Coronary artery (tissue), 2 donors: ENCODE measurements around the gene MAML3.

Experiments used
- DNase-seq: peaks from one replicate; pipeline ENCODE4 v3.0.0-alpha.2; 2017; ENCODE audit warnings: low spot score
- H3K27ac ChIP-seq, 2 donors: fragments of 200-600 bp; sonication (generic); one replicate each; pipeline ENCODE4 v1.5.1; 2016 to 2019
- H3K4me3 ChIP-seq: fragments of 200-600 bp; sonication (generic); 2 replicates; pipeline ENCODE4 v1.5.1; 2016; ENCODE audit warnings: mild to moderate bottlenecking, moderate library complexity
- CTCF ChIP-seq: fragments of 200-600 bp; sonication (generic); IDR thresholded peaks from one replicate; pipeline ENCODE4 v1.5.1; 2019; ENCODE audit warnings: antibody characterized with exemption

MAML3 gene

GRCh38 chr4:140049024-140049848, 104.7 kb downstream of the MAML3 start:
- TF ChIP-seq CTCF = no peak

DNA sequence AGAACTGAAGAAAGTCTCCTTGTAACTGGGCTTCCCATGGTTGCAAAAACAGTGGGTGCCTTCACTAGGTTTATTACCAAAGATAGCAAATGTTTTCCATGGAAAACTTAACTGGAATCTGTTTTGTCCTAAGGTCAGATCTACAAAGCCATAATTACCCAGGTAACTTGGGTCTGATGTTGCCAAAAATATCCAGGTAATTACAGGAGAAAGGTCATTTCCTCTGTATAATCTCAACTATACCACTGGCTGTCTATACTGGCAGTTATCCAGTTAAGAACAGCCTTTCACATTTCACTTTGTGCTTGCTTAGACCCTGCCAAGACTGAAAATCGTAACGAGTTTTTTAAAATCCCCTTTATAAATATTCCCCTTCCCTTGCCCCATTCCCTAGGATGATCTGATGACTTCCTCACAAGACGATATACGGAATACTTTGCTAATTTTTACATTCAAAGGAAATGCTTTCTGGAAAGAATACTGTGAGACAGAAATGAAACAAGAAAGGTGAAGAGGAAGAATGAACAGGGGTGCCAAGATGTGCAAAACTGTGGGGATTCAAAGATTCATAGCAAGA, 105.5 kb downstream of the MAML3 start:
- no peak for TF ChIP-seq CTCF
- Histone ChIP-seq H3K27ac (peak overlapping the region; percentile 65 to 66), H3K4me3 (peak overlapping the region; percentile 65)
- DNase-seq = no peak

More at GRCh38 chr4:140049024-140049848, 104.7 kb downstream of the MAML3 start:
- Histone ChIP-seq H3K27ac (peak overlapping the region; percentile 35 to 52), H3K4me3 (peak overlapping the region; percentile 65)
- DNase-seq = no peak

GRCh38 chr4:140047786-140048185, 106.2 kb downstream of the MAML3 start:
- peak overlapping the region; percentile 59 for H3K4me3 ChIP-seq
- no peak for TF ChIP-seq CTCF
- peak overlapping the region; percentile 65 to 66 for H3K27ac ChIP-seq
- no peak for DNase-seq

GRCh38 chr4:140047017-140047640, 106.9 kb downstream of the MAML3 start:
- Histone ChIP-seq H3K27ac (peak overlapping the region; percentile 65 to 66), H3K4me3 (peak overlapping the region; percentile 59)
- TF ChIP-seq CTCF = no peak
- DNase-seq = peak; percentile 80

DNA sequence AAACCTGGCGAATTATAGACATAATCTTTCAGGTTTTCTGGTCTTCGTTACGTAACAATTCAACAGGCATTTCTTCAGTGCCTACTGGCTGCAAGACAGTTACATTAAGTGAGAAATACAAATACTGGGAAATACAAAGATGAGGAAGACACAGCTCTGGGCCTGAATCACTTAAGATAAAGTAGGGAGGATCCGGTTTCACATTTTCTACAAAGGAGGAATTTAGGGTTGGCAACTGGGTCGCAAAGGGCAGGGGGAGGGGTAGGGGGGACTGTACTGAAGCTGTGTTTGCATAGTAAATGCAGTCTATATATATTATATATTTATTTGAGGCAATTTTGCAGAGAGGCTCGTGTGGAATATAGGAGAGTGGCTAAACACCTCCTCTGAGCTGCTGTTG, 107.4 kb downstream of the MAML3 start:
- H3K4me3 ChIP-seq = no peak overlapping the region
- no peak for DNase-seq
- H3K27ac ChIP-seq = peak overlapping the region; percentile 65 to 66
- TF ChIP-seq CTCF = no peak

GRCh38 chr4:140046016-140046415, 108.0 kb downstream of the MAML3 start:
- no peak for TF ChIP-seq CTCF
- no peak for DNase-seq
- Histone ChIP-seq H3K4me3 (no peak overlapping the region), H3K27ac (no peak overlapping the region)
